ENCODE data around the gene RAB35. TPM values are rescaled to one million over a fixed set of nuclear protein-coding genes. Genes with fewer than 3 reads are reported as not detected.

RAB35 gene
- total RNA-seq, 4 donors from 2014 or later: 22.4 to 36.1 (median 25.9) TPM

DNA sequence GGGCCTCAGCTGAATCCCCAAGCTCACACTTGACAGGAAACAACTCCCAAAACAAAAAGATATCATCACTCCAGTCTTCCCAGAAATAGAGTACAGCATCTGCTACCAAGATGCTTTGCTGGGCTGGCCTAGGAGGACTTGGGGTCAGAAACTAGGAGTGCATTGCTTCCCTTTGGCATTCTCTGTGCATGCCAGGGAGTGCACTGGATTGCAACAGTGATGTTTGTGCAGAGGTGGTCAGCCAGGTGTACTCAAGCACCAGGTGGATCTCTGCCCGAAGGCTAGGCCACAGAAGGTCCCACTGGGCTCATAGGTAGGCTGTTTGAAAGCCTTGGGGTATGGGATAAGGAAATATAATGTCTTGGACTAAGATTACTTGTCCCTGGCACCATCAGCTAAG is 51.1 kb downstream of the RAB35 start:
- ATAC-seq (ENCODE audit: low FRiP score) (peak; percentile 12), DNase-seq (ENCODE audit: low spot score) (no peak)
- TF ChIP-seq, protein P1, sequence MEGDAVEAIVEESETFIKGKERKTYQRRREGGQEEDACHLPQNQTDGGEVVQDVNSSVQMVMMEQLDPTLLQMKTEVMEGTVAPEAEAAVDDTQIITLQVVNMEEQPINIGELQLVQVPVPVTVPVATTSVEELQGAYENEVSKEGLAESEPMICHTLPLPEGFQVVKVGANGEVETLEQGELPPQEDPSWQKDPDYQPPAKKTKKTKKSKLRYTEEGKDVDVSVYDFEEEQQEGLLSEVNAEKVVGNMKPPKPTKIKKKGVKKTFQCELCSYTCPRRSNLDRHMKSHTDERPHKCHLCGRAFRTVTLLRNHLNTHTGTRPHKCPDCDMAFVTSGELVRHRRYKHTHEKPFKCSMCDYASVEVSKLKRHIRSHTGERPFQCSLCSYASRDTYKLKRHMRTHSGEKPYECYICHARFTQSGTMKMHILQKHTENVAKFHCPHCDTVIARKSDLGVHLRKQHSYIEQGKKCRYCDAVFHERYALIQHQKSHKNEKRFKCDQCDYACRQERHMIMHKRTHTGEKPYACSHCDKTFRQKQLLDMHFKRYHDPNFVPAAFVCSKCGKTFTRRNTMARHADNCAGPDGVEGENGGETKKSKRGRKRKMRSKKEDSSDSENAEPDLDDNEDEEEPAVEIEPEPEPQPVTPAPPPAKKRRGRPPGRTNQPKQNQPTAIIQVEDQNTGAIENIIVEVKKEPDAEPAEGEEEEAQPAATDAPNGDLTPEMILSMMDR (IDR thresholded peaks at IDR 0.05): no peak

GRCh38 chr12:120064054-120064940 is 52.3 kb downstream of the RAB35 start:
- TF ChIP-seq, protein P1 (IDR thresholded peaks at IDR 0.05): no peak
- ATAC-seq (ENCODE audit: low FRiP score) (peak; percentile 31), DNase-seq (ENCODE audit: low spot score) (no peak)

GRCh38 chr12:120062976-120063579 is 53.5 kb downstream of the RAB35 start:
- TF ChIP-seq, protein P1 (IDR thresholded peaks at IDR 0.05): no peak
- DNase-seq (ENCODE audit: low spot score) (no peak), ATAC-seq (ENCODE audit: low FRiP score) (no peak)

- DNase-seq (ENCODE audit: low spot score) (no peak), ATAC-seq (ENCODE audit: low FRiP score) (no peak)
- TF ChIP-seq, protein P1 (IDR thresholded peaks at IDR 0.05): no peak
Measured at GRCh38 chr12:120061575-120062214, 54.9 kb downstream of the RAB35 start.

DNA sequence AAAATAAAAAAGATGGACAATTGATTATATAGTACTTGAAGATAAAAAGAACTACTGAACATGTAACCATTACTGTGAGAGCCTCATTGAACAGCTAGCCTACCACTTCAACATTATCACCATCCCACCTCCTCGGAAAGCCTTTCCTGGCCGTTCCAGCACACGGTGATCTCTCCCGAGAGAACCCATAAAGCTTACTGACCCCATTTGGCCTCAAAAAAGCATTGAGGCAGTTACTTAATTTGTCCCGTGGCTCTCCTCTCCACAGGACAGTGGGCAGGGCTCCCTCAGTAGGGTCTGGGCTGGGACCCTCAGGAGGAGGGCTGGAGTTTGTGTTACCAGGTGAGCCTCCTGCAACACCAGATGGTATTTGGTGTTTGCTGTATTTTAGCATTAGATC is 55.8 kb downstream of the RAB35 start:
- TF ChIP-seq, protein P1 (IDR thresholded peaks at IDR 0.05): no peak
- ATAC-seq (ENCODE audit: low FRiP score): no peak
- no peak for DNase-seq (ENCODE audit: low spot score)

DNA sequence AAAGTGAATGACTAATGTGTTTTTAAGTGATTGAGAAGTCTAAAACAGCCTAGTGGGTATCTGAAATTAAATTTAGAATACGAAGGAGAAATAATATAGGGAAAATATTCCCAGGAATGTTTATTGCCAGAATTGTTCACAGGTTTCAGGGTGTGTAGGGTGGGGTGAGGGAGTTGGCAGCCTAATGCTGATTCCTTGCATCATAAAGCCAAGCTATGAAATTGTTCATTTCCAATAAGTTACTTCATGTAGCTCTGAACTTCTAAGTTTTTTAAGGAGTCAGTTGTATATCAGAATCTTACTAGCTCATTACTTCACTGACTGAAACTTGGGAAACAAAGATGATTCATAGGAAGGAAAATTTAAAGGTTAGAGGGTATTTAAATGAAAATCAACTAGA is 56.4 kb downstream of the RAB35 start:
- TF ChIP-seq, protein P1 (IDR thresholded peaks at IDR 0.05): no peak
- peak; percentile 48 for ATAC-seq (ENCODE audit: low FRiP score)

More for the DNA sequence above, 56.4 kb downstream of the RAB35 start:
- DNase-seq (ENCODE audit: low spot score): no peak
